K562 (cell line): ENCODE measurements around the gene FANCI. TPM values are rescaled to one million over a fixed set of nuclear protein-coding genes. Genes with fewer than 3 reads are reported as not detected.

Experiments
- ASH1L ChIP-seq: fragments of 450-650 bp; IDR thresholded peaks from 2 replicates; pipeline ENCODE4 v1.6.1; 2018; ENCODE audit warnings: borderline replicate concordance, mild to moderate bottlenecking, low read depth; ENCODE audit not compliant: partially characterized antibody
- BMI1 ChIP-seq: fragments of 150-350 bp; IDR thresholded peaks from 2 replicates; pipeline ENCODE4 v1.6.1; 2014; ENCODE audit warnings: low read length
- CBFA2T2 ChIP-seq: fragments of 450-650 bp; conservative IDR thresholded peaks from 2 replicates; pipeline ENCODE4 v1.6.1; 2017; ENCODE audit warnings: mild to moderate bottlenecking
- CBFB ChIP-seq: sonication (generic); formaldehyde crosslinking; IDR thresholded peaks from 2 replicates; pipeline ENCODE4 v1.4.0; 2020; ENCODE audit warnings: mild to moderate bottlenecking, missing genetic modification reagents
- CHCHD3 ChIP-seq: fragments of 250-450 bp; sonication (Bioruptor Pico); IDR thresholded peaks from 2 replicates; pipeline ENCODE4 v2.1.2; 2022; ENCODE audit warnings: mild to moderate bottlenecking
- CHD4 ChIP-seq: fragments of 200-600 bp; sonication (generic); IDR thresholded peaks from 3 replicates; pipeline ENCODE4 v1.6.1; 2012; ENCODE audit warnings: low read depth, mild to moderate bottlenecking, mixed read lengths, low read length, inconsistent platforms; ENCODE audit not compliant: insufficient read depth, insufficient replicate concordance, poor library complexity, severe bottlenecking
- ETV5 ChIP-seq: sonication (generic); formaldehyde crosslinking; IDR thresholded peaks from 2 replicates; pipeline ENCODE4 v1.4.0; 2020; ENCODE audit warnings: low read depth, mild to moderate bottlenecking, missing genetic modification reagents
- EWSR1 ChIP-seq: fragments of 450-650 bp; IDR thresholded peaks from 2 replicates; pipeline ENCODE4 v1.6.1; 2018; ENCODE audit warnings: borderline replicate concordance, mild to moderate bottlenecking, low read depth, moderate library complexity; ENCODE audit not compliant: partially characterized antibody
- JUNB ChIP-seq: fragments of 450-650 bp; formaldehyde crosslinking; conservative IDR thresholded peaks from 2 replicates; pipeline ENCODE4 v1.4.0; 2020; ENCODE audit warnings: mild to moderate bottlenecking
- KAT8 ChIP-seq: fragments of 450-650 bp; IDR thresholded peaks from 2 replicates; pipeline ENCODE4 v1.6.1; 2016; ENCODE audit warnings: low read depth, mild to moderate bottlenecking
- KDM4B ChIP-seq, 2 experiments: fragments of 450-650 bp in 1 of 2; sonication (generic) in 1 of 2; IDR thresholded peaks; 2 replicates each; pipeline ENCODE4 v1.6.1; 2016 to 2017; ENCODE audit warnings: borderline replicate concordance in 2 of 2, antibody characterized with exemption in 1 of 2, low read depth in 1 of 2, mild to moderate bottlenecking in 1 of 2
- MCM2 ChIP-seq: fragments of 450-650 bp; IDR thresholded peaks from 2 replicates; pipeline ENCODE4 v1.6.1; 2017; ENCODE audit warnings: low read depth, mild to moderate bottlenecking
- MEF2D ChIP-seq: conservative IDR thresholded peaks from 2 replicates; pipeline ENCODE4 v1.6.1; 2016; ENCODE audit warnings: low read depth, missing genetic modification characterization, missing compliant biosample characterization
- MITF ChIP-seq: IDR thresholded peaks from 2 replicates; pipeline ENCODE4 v1.6.1; 2014; ENCODE audit warnings: antibody characterized with exemption
- RREB1 ChIP-seq: fragments of 250-450 bp; sonication (Bioruptor Pico); IDR thresholded peaks from 2 replicates; pipeline ENCODE4 v1.4.0; 2020
- SAFB2 ChIP-seq: fragments of 200-400 bp; formaldehyde crosslinking; IDR thresholded peaks from 2 replicates; pipeline ENCODE4 v1.6.1; 2018; ENCODE audit warnings: borderline replicate concordance, low read length, low read depth, moderate library complexity; ENCODE audit not compliant: severe bottlenecking
- SMAD3 ChIP-seq: fragments of 450-650 bp; formaldehyde crosslinking; conservative IDR thresholded peaks from 2 replicates; pipeline ENCODE4 v1.4.0; 2020; ENCODE audit warnings: mild to moderate bottlenecking
- TEAD1 ChIP-seq, 2 experiments: fragments of 450-650 bp in 1 of 2; sonication (generic) in 1 of 2; formaldehyde crosslinking; IDR thresholded peaks; 2 replicates each; pipeline versions ENCODE4 v1.4.0 to v1.8.0; 2020 to 2022; ENCODE audit warnings: mild to moderate bottlenecking in 2 of 2, missing genetic modification reagents in 1 of 2
- TGIF2 ChIP-seq: sonication (generic); formaldehyde crosslinking; IDR thresholded peaks from 2 replicates; pipeline ENCODE4 v1.8.1; 2022; ENCODE audit warnings: mild to moderate bottlenecking, missing genetic modification reagents, moderate library complexity
- ZNF12 ChIP-seq: sonication (generic); formaldehyde crosslinking; IDR thresholded peaks from 2 replicates; pipeline ENCODE4 v1.4.0; 2020; ENCODE audit warnings: mild to moderate bottlenecking, missing genetic modification reagents
- ZNF24 ChIP-seq: fragments of 450-650 bp; IDR thresholded peaks from 2 replicates; pipeline ENCODE4 v1.6.1; 2016
- polyA plus RNA-seq, 8 experiments: library from polyadenylated mRNA; depleted of rRNA in 4 of 8; stranded (reverse) in 5 of 8; unstranded in 3 of 8; fragments of >200 nt; fragmentation: Nextera tagmentation in 2 of 8; fragmentation: Illumina TruSeq in 1 of 8; extraction: Ambion mirVana in 2 of 8; extraction: Trizol in 1 of 8; gene quantifications; 2 replicates each; pipeline versions ENCODE4 v1.2.1 to v1.2.3, GENCODE V29; 2011 to 2014; ENCODE audit warnings: inconsistent platforms in 1 of 8, missing spikeins in 1 of 8
- total RNA-seq, 7 experiments: library from RNA; depleted of rRNA in 6 of 7; stranded (reverse); fragments of >200 nt in 6 of 7; fragmentation: Illumina TruSeq in 2 of 7; extraction: Trizol in 2 of 7; gene quantifications; 2 replicates each; pipeline versions ENCODE4 v1.2.1 to v1.2.3, GENCODE V29; 2011 to 2021; ENCODE audit warnings: low replicate concordance in 1 of 7

The FANCI gene
- total and polyA plus RNA-seq, 9 of the 15 experiments (the other 6 are each of a cell fraction or from before 2014, with no cell fraction given) = 72.1 to 165 (median 131) TPM

GRCh38 chr15:89334510-89335297 lies 90.9 kb downstream of the FANCI start, which contains the start of gene POLG (continued):
- no peak for TF ChIP-seq CBFA2T2
- no peak; the same call in 1 of the 2 replicates for TF ChIP-seq RREB1 (CRISPR knock-in tag)
- peak; percentile 80 for TF ChIP-seq ASH1L
- peak; percentile 64; the same call in 1 of the 2 replicates for TF ChIP-seq ZNF12
- no peak for TF ChIP-seq MCM2
- TF ChIP-seq MEF2D (tag) = 0 out of 2 replicates have a peak, but pooled peaks have one; percentile 44
- no peak for TF ChIP-seq KAT8
- peak; percentile 30; the same call in 1 of the 2 replicates for TF ChIP-seq ETV5 (CRISPR knock-in tag)
- no peak for TF ChIP-seq CHD4
- peak; percentile 75; the same call in 1 of the 2 replicates for TF ChIP-seq ZNF24
- TF ChIP-seq TGIF2 = no peak; the same call in 1 of the 2 replicates
- no peak for TF ChIP-seq CHCHD3 (CRISPR knock-in tag)
- no peak for TF ChIP-seq SMAD3
- no peak for TF ChIP-seq BMI1
- no peak for TF ChIP-seq EWSR1
- peak in 1 of 2 experiments; percentile 64; a peak in 2 of 4 replicates for TF ChIP-seq TEAD1 (CRISPR knock-in tag; IDR thresholded peaks at IDR 0.05)
- TF ChIP-seq KDM4B (IDR thresholded peaks at IDR 0.05; ENCODE audit: borderline replicate concordance in 2 of 2, low read depth in 1 of 2) = peak in 1 of 2 experiments; percentile 67; a peak in 1 of 4 replicates
- TF ChIP-seq JUNB (CRISPR knock-in tag) = no peak
- no peak for TF ChIP-seq SAFB2
- peak; percentile 17; the same call in 1 of the 2 replicates for TF ChIP-seq MITF
- TF ChIP-seq CBFB (CRISPR knock-in tag) = peak; percentile 85
